Ramos (cell line): ENCODE results near the gene SORCS3.

ENCODE experiments used
- in situ Hi-C: fragments of 300-500 bp; cut with MboI; formaldehyde crosslinking; loops from one replicate; pipeline ENCODE4 v1.14.3; 2022; ENCODE audit warnings: low sequenced_read_pairs; ENCODE audit not compliant: unreplicated experiment

Gene SORCS3

GRCh38 chr10:104641187-104641936, at the start of gene SORCS3:
TSS of gene SORCS3 (plus strand) at chr10:104641290.
- in situ Hi-C loops: no loop called here

DNA sequence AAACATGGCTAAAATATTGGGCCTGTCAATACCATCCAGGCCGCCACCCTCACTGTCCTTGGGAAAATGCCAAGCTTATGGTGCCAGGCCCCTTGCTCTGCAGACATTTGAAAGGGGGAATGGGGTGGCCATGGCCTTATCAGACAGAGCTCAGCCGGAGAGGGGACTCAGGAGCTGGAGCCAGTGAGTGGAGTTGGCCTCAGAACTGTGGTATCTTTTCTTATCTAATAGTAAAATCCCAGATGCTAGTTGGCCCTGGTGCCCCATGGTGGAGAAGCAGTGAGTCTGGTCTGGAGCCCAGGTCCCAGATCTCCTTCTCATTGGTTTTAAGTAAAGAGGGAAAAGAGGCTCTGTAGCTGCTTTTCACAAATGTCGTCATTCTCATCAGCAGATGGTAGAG, 49.6 kb upstream of the SORCS3 start:
- in situ Hi-C loops: no loop called here

DNA sequence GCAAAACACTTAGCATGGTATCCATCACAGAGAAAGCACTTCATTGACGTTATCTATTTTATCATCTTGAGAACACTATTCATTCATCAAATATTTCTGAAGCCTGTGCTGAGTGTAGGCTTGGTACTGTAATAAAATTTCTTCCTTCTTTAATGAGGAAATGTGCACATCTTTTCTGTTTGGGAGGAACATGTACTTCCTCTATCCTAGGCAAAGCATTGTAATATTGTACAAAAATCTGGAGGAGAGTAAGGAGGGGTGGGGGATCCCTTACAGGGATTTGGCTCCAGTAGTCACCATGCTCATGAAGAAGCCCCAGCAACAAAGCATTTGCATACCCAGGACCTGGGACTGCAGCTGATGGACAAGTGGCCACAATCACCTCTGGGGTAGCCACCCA, 39.9 kb upstream of the SORCS3 start:
- in situ Hi-C loops: loop anchor here (25.0 kb wide), 1 partner anchor 889 kb away; no protein-coding TSS in a partner anchor

DNA sequence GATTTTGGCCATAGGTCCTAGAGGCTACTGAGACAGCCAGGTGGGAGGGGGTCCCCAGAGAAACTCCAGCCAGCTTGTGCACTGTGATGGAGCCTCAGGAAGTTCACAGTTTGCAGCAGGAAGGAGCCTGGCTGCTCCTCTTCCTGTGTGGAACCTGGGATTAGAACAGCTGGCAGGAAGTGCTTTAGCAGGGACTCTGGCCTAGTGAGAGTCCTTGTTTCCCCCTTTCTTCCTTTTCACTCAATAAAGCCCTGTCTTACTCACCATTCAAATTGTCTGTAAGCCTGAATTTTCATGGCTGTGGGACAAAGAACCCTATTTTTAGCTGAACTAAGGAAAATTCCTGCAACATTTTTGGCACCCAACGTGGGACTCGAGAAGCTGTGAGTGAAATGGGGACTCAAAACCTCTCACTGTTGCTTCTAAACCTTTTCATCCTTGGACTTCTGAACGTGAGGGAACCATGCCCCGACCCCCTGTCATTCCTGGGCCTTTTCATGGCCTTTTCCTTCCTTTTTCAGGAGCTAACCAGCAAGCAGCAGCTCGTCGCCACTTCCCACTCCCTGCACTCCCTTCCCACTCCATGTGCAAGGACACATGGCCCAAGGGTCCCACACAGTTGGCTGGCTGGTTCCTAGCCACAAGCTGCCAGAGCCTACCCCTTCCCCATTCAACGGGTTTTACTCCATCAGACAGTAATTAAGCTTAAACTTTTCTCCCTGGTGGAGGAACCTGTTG, 32.8 kb upstream of the SORCS3 start:
- in situ Hi-C loops: loop anchor here (25.0 kb wide), 1 partner anchor 896 kb away; no protein-coding TSS in a partner anchor

DNA sequence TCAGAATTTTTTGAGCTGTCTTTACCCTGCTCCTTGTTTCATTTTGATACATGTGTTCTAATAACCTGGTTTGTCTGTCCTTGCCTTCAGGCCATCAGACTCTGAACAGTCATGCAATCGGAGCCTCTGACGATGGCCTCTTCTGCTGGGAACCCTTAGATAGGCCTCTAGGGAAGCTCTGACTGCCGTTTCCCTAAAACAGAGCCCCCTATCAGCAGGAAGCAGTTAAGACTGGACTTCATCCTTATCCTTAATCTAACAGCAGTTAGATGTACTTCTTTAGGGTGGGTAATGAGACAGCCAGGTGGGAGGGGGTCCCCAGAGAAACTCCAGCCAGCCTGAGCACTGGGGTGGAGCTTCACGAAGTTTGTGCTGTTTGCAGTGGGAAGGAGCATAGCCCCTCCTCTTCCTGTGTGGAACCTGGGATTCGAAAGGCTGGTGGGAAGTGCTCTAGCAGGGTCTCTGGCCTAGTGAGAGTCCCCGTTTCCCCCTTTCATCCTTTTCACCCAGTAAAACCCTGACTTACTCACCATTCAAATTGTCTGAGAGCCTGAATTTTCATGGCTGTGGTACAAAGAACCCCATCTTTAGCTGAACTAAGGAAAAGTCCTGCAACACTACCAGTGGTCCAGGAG, 28.4 kb upstream of the SORCS3 start:
- in situ Hi-C loops: loop anchor here (25.0 kb wide), 1 partner anchor 900 kb away; no protein-coding TSS in a partner anchor

GRCh38 chr10:104613406-104613805, 27.7 kb upstream of the SORCS3 start:
- in situ Hi-C loops: loop anchor here (25.0 kb wide), 1 partner anchor 901 kb away; no protein-coding TSS in a partner anchor

DNA sequence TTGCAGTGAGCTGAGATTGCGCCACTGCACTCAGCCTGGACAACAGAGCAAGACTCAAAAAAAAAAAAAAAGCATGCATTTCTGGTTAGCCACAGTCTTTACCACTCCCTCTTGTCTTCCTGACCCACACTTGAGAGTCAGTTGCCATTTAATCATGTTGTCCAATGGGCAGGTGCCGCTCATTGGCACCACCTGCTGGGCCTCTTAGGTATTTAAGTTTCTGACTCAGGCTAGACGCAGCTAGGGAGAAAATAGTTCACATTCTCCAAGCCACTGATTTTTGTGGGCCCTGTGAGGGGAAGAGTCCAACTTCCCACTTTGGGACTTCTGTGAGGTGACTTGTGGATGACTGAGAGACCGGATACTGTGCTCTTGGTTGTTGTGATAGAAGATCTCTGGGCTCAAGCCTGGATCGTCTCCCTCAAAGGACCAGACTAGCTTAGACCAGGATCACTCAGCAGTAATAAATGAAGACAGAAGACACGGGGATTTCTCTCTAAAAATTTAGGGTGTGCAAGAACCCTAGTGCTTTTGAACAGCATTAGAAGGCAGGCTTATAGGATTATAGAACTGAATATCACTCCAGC, 26.8 kb upstream of the SORCS3 start:
- in situ Hi-C loops: loop anchor here (25.0 kb wide), 1 partner anchor 902 kb away; no protein-coding TSS in a partner anchor

- in situ Hi-C loops: loop anchor here (25.0 kb wide), 1 partner anchor 903 kb away; no protein-coding TSS in a partner anchor
These were observed 26.0 kb upstream of the SORCS3 start for GRCh38 chr10:104615136-104615535.

GRCh38 chr10:104617831-104618230, 23.3 kb upstream of the SORCS3 start:
- in situ Hi-C loops: loop anchor here (25.0 kb wide), 1 partner anchor 906 kb away; no protein-coding TSS in a partner anchor

- in situ Hi-C loops: loop anchor here (25.0 kb wide), 1 partner anchor 910 kb away; no protein-coding TSS in a partner anchor
These were observed 18.9 kb upstream of the SORCS3 start for GRCh38 chr10:104622175-104622574.

GRCh38 chr10:104622598-104623209, 18.4 kb upstream of the SORCS3 start:
- in situ Hi-C loops: loop anchor here (25.0 kb wide), 1 partner anchor 910 kb away; no protein-coding TSS in a partner anchor

DNA sequence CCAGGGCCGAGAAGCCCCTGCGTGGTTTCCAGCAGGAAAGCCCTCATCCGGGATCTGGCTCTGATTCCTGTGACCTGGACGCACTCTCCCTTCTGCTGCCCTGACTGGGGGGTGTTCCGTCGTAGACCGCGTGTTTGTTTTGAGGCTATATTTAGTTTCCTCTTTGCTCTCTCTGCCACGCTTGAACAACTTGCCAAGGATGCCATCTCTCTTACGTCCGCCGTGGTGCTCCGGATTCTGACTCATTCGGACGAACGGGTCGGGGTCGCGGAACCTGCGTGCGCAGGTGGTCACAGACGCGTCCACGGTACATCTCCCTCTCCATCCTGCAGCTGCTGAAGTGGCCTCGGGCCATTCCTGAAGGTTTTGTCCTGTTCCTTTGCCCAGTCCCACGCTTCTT, 10.4 kb upstream of the SORCS3 start:
- in situ Hi-C loops: no loop called here

DNA sequence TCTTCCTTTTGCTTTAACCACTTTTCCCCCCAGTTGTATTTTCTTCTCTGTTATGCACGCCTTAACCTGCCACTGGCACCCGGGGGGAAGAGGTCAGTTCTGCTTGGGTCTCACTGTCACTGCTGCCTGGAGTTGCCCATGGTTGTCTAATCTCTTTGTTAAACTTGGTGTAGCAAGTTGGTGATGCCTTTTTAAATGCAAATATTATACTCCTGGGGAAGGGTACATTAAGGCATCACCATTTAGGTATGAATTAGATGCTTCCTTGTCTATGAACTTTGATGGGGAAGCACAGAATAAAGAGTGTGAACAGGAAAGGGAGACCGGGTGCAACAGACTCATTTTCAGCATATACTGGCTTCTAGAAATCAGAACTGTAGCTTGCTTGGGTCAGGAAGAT, 9.1 kb upstream of the SORCS3 start:
- in situ Hi-C loops: no loop called here

DNA sequence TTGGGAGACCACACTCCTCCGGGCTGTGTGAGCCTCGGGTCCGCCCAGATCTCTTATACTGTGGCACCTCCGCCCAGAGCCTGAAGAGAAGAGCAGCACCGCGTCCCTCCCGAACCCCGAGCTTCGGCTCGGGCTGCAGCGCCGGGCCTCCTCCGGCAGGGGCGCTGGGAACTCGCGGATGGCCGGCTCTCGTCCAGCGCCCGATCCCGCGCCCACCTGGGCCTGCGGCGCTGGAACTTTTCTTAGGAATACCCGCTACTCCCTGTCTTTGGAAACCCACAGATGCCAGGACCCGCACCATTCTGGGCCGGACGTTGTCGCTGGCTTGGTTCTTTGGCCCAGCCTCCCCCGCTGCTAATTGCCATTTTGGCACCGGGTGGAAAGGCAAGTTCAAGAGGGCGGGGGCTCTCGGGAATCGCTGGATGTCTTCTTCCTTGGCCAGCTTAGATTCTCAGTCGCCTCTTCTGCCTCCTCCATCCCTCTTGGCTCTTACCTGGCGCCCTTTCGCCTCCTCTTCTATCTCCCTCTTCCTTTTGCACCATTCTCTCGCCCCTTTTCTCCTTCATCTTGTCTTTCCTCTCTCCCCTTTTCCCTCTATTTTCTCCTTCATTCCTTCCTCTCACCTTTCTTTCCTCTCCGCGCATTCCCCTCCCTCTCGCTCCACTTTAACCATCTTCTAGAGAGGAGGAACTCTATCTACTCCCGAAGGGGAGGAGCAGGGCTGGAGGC, 2.1 kb upstream of the SORCS3 start:
- in situ Hi-C loops: no loop called here

DNA sequence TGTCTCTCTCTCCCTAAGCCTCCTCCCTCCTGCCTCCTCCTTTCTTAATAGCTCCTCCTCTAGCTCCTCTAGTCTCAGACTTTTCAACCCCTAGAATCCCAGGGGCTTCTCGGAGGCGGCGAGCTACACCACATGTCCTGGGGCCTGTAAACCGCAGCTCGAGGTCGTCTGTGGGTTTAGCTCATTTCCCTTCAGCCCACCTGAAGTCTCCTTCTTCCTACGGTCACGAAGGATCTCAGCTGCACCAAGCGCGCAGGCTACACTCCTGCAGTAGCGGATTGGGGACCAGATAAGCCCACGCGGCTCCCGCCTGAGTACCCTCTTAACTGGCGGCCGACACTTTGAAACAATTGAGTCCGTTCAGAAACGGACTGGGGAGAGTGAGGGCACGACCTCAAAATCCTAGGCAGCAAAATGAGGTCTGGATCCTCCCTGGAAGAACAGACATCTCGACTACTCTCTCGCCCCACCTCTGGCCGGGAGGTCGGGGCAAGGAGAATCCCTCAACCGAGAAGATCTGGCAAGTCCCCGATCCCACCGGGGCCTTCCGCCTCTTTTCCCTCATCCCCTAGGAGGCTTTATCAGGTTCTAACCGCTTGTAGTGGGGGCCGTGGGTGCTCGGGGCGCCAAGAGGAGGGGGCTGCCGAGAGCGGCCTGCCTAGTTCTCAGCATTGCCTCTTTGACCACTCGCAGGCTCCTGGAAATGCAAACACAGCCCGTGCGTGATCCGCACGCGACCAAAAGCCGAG, 1.3 kb upstream of the SORCS3 start:
- in situ Hi-C loops: no loop called here

DNA sequence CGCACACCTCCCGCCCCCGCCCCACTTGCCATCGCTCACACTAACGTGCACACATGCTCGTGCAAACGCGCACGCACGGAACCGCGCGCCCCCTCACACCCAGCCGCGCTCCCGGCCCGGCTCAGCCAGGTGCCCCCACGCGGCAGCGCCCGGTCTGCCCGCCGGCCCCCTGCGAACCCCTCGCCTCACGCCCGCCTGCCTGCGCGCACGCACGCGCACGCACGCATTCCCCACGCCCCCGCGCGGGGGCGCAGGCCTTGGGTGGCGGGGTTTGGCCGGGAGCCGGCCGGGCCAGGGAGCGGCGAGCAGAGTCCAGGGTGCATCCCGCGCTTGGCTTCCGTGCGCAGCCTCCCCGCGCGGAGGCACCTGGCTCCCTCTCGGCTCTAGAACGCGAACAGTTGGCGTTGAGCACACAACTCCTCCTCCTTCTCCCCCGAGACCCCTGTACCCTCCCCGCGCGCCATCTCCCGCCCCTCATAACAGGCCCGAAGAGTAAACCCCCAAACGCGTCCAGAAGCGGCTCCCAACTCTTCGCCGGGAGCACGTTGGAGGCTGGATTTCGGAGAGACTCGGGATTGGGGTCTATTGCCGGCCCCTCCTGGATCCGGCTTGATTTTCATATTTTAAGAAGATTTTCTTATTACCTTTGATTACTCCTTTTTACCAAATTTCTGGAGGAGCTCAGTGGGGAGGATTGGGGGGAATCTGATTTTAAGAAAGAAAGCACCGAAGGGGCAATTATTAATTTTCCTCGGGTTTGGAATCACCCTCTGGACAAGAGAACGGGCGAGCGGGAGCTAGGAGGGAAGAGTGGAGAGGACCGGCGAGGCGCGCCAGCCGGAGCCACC, 527 bp upstream of the SORCS3 start:
- in situ Hi-C loops: no loop called here

GRCh38 chr10:104641937-104642657, 1.0 kb downstream of the SORCS3 start:
- in situ Hi-C loops: no loop called here
